OCI-LY7 (cell line): Measurements from ENCODE around the gene EMP1.

Experiments
- CTCF ChIP-seq: fragments of 200-600 bp; sonication (generic); conservative IDR thresholded peaks from 2 replicates; pipeline ENCODE4 v1.5.1; 2014; ENCODE audit warnings: mild to moderate bottlenecking, antibody characterized with exemption, low read length, moderate library complexity, mixed read lengths
- EZH2phosphoT487 ChIP-seq: fragments of 200-600 bp; sonication (generic); IDR thresholded peaks from 2 replicates; pipeline ENCODE4 v1.6.1; 2018; ENCODE audit warnings: low read depth, borderline replicate concordance, mild to moderate bottlenecking, mixed run types, antibody characterized with exemption, low read length, moderate library complexity, mixed read lengths

- TF ChIP-seq CTCF (no peak), EZH2phosphoT487 (no peak)
Measured at GRCh38 chr12:13248964-13249363, 52.4 kb downstream of the EMP1 start.
